ENCODE data around the gene CDK9. TPM values are rescaled to one million over a fixed set of nuclear protein-coding genes. Genes with fewer than 3 reads are reported as not detected.
"Not testable (repeated sequence)": the region's sequence is repeated elsewhere in the genome, so short reads cannot be mapped to it uniquely, and the experiment has no call there.

The CDK9 gene
- total and polyA plus RNA-seq, 2 experiments from 2014 or later: 139 to 162 TPM

DNA sequence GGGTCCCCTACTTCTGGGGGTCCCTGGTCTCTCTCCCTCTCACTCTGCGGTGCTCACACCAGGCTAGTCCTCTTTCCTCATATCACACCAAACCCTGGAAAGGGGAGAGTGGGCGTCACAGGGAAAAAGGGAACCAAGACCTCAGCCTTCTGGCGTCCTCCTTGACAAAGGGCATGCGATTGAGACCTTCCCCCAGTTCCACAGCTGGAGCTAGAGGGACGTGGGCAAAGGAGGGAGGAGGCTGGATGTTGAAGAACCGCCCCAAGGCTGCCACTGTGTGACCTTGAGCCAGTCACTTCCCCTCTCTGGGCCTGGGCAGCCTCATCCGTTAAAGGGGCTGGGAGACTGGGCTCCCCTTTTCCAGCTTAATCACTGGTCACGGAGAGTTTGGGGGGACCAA is 32.2 kb upstream of the CDK9 start:
- Histone ChIP-seq H3K4me3 (no peak overlapping the region), H3K4me1 (ENCODE audit: low read depth) (no peaks in the 10 kb centered on the region), H3K27me3 (peaks cover 58% of the 10 kb centered on the region), H3K27ac (no peak overlapping the region), H3K36me3 (no peaks in the 10 kb centered on the region), H3K9me3 (ENCODE audit: low read depth) (no peaks in the 10 kb centered on the region)
- TF ChIP-seq CTCF (IDR thresholded peaks at IDR 0.05; ENCODE audit: low read depth, low read length): no peak
- DNase-seq (ENCODE audit: low read depth in 1 of 2, low spot score in 1 of 2): no peak

DNA sequence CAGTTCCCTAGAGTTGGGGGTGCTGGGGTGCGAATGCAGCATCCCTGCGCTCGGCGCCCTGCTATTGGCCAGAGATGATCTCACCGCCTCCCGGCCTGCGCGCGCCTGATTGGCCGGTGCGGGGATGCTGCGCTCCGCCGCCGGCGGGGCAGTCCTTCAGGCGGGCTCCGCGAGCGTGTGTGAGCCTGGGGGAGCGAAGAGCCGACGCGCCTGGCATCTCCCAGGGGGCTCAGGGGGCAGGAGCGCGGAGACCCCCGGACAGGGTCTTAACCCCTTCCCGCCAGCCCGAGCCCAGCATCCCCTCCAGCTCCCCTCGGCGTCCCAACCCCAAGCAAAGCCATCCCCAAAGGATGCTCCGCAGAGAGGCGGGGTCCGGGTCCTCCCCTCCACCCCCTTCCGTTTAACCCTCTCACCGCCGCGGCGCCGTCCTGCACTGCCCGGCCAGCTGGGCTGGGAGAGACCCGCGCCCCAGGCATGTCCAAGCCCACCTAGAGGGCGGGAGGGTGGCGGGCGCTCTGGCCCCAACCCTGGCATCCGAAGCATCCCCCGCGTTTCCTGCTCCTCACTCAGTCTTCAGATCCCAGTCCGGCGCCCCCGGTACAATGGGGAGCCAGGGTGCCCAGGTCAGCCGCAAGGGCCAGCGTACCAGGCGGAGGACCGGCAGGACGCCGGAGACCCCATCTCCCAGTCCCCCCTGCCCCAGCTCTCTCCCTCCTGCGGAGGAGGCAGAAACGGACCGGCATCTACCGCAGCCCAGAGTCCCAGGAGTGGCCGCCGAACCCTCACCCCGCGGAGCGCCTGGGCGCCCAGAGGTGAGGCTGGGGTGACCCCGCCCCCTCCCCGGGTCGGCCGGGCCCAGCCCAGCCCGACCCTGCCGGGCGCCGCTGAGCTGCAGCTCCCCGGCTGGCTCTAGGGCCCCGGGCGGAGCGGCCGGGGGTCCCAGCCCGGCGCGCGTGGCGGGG is 31.5 kb upstream of the CDK9 start:
- no peak for TF ChIP-seq CTCF (IDR thresholded peaks at IDR 0.05; ENCODE audit: low read depth, low read length)
- no peaks in the 10 kb centered on the region for H3K4me1 ChIP-seq (ENCODE audit: low read depth)
- H3K36me3 ChIP-seq: no peaks in the 10 kb centered on the region
- no peaks in the 10 kb centered on the region for H3K9me3 ChIP-seq (ENCODE audit: low read depth)
- peaks cover 58% of the 10 kb centered on the region for H3K27me3 ChIP-seq
- DNase-seq (ENCODE audit: low read depth in 1 of 2, low spot score in 1 of 2): peak in 1 of 2 donors; percentile 49
- H3K27ac ChIP-seq: no peak overlapping the region
- peak overlapping the region; percentile 18 for H3K4me3 ChIP-seq

- H3K36me3 ChIP-seq: no peaks in the 10 kb centered on the region
- no peak for TF ChIP-seq CTCF (IDR thresholded peaks at IDR 0.05; ENCODE audit: low read depth, low read length)
- H3K27ac ChIP-seq: no peak overlapping the region
- H3K4me1 ChIP-seq (ENCODE audit: low read depth): no peaks in the 10 kb centered on the region
- DNase-seq (ENCODE audit: low read depth in 1 of 2, low spot score in 1 of 2): peak in 1 of 2 donors; percentile 52
- H3K9me3 ChIP-seq (ENCODE audit: low read depth): no peaks in the 10 kb centered on the region
- H3K27me3 ChIP-seq: peaks cover 58% of the 10 kb centered on the region
- peak overlapping the region; percentile 18 for H3K4me3 ChIP-seq
These were observed 30.5 kb upstream of the CDK9 start for GRCh38 chr9:127755061-127756060.

DNA sequence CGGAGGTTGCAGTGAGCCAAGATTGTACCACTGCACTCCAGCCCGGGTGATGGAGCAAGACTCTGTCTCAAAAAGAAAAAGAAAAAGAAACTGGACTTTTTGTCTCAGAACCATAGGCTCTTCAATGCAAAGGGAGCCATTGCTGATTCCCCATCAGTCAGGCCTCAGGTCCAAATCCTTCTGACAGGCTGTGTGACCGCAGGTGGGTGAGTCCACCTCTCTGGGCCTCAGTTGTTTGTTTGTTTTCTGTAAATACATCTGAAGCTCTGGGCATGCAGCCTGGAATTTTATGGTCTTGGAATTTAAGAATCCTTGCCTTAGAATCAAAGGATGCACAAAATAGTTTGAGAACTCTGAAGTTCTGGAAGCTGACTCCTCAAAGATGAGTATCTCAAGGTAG is 29.6 kb upstream of the CDK9 start:
- no peak for TF ChIP-seq CTCF (IDR thresholded peaks at IDR 0.05; ENCODE audit: low read depth, low read length)
- H3K36me3 ChIP-seq: no peaks in the 10 kb centered on the region
- H3K9me3 ChIP-seq (ENCODE audit: low read depth): no peaks in the 10 kb centered on the region
- DNase-seq (ENCODE audit: low read depth in 1 of 2, low spot score in 1 of 2): no peak
- no peaks in the 10 kb centered on the region for H3K4me1 ChIP-seq (ENCODE audit: low read depth)
- H3K27ac ChIP-seq: no peak overlapping the region
- H3K4me3 ChIP-seq: no peak overlapping the region
- H3K27me3 ChIP-seq: peaks cover 58% of the 10 kb centered on the region

- peaks cover 55% of the 10 kb centered on the region for H3K27me3 ChIP-seq
- not testable (repeated sequence) for H3K4me1 ChIP-seq (ENCODE audit: low read depth); DNase-seq (ENCODE audit: low read depth in 1 of 2, low spot score in 1 of 2); H3K9me3 ChIP-seq (ENCODE audit: low read depth); H3K4me3 ChIP-seq; H3K36me3 ChIP-seq; H3K27ac ChIP-seq
These were observed 29.1 kb upstream of the CDK9 start for GRCh38 chr9:127756776-127757175.
